Measurements from ENCODE around the gene ARSK.

Gene ARSK, protein sequence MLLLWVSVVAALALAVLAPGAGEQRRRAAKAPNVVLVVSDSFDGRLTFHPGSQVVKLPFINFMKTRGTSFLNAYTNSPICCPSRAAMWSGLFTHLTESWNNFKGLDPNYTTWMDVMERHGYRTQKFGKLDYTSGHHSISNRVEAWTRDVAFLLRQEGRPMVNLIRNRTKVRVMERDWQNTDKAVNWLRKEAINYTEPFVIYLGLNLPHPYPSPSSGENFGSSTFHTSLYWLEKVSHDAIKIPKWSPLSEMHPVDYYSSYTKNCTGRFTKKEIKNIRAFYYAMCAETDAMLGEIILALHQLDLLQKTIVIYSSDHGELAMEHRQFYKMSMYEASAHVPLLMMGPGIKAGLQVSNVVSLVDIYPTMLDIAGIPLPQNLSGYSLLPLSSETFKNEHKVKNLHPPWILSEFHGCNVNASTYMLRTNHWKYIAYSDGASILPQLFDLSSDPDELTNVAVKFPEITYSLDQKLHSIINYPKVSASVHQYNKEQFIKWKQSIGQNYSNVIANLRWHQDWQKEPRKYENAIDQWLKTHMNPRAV

GRCh38 chr5:95554647-95555548, at the start of gene ARSK, which contains the start of gene SKIC3:
Gene ARSK (plus strand): TSS chr5:95555101. CDS start chr5:95555279, 178 bp downstream.
Gene SKIC3 (minus strand): TSS chr5:95554977. CDS start chr5:95547150, 7,827 bp downstream.
- intact Hi-C loops (cut with DNase I) = loop anchor here (10.0 kb wide), 2 partner anchors 90 to 280 kb away; partner anchors contain the start of gene RFESD
- DNase-seq = peak; percentile 87 to 98 (median 95)

GRCh38 chr5:95508550-95508949, 46.4 kb upstream of the ARSK start:
- no peak for DNase-seq
- intact Hi-C loops (cut with DNase I) = no loop called here

- no peak for DNase-seq
- intact Hi-C loops (cut with DNase I) = no loop called here
These were observed 43.3 kb upstream of the ARSK start for GRCh38 chr5:95511606-95512005.

DNA sequence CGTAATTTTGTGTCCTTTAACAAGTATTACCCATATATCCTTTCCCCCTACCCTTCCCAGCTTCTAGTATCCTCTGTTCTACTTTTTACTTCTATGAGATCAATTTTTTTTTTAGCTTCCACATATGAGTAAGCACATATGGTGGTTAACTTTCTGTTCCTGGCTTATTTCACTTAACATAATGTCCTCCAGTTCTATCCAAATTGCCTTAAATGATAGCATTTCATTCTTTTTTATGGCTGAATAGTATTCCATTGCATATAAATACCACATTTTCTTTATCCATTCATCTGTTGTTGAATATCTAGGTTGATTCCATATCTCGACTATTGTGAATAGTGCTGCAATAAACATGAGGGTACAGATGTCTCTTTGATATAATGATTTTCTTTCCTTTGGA, 36.5 kb upstream of the ARSK start:
- DNase-seq = no peak
- intact Hi-C loops (cut with DNase I) = no loop called here

GRCh38 chr5:95519151-95519550, 35.8 kb upstream of the ARSK start:
- DNase-seq = no peak

GRCh38 chr5:95519681-95520080, 35.2 kb upstream of the ARSK start:
- intact Hi-C loops (cut with DNase I) = no loop called here
- no peak for DNase-seq

More at GRCh38 chr5:95519151-95519550, 35.8 kb upstream of the ARSK start:
- intact Hi-C loops (cut with DNase I) = no loop called here

- intact Hi-C loops (cut with DNase I) = no loop called here
- no peak for DNase-seq
These were observed 34.7 kb upstream of the ARSK start for GRCh38 chr5:95520206-95520605.

GRCh38 chr5:95524423-95524822, 30.5 kb upstream of the ARSK start:
- intact Hi-C loops (cut with DNase I) = no loop called here
- DNase-seq = no peak

DNA sequence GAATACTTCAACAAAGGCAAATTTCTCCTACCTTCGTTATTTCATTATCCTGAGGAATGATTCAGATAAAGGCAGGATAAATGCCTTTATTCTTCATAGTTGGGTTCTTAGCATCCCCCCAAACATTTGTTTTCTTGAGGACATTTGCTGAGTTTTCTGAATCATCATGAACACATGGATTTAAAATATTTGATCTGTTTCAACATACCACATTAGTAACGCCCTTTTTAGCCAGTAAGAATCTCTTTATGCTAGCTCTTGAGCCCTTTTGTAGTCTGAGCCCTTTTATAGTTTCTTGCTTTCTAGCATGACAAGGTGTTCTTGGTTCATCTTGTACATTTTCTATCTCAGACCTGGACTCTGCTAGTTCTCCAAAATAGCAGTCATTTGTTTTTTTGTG, 28.0 kb upstream of the ARSK start:
- DNase-seq = no peak
- intact Hi-C loops (cut with DNase I) = no loop called here

GRCh38 chr5:95528565-95528964, 26.3 kb upstream of the ARSK start:
- intact Hi-C loops (cut with DNase I) = no loop called here

GRCh38 chr5:95530416-95530815, 24.5 kb upstream of the ARSK start:
- DNase-seq = peak in 27 of 42 donors; percentile 0 to 77 (median 37)
- intact Hi-C loops (cut with DNase I) = no loop called here

More at GRCh38 chr5:95528565-95528964, 26.3 kb upstream of the ARSK start:
- no peak for DNase-seq

DNA sequence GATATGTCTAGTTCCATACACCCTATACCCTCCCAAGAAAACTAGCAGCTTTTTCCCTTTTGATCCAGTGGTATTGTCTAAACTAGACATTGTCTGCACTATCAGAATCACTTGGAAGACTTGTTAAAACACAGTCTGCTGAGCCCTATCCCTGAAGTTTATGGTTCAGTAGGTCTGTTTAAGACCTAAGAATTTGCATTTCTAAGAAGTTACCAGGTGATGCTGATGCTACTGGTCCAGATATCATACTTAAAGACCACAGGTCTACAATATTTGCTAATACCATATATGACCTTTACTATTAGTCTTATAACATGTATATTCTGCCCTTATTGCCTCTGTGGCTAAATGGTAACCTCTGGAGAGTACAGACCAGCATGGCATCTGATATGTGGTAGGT, 23.4 kb upstream of the ARSK start:
- DNase-seq = no peak
- intact Hi-C loops (cut with DNase I) = no loop called here

DNA sequence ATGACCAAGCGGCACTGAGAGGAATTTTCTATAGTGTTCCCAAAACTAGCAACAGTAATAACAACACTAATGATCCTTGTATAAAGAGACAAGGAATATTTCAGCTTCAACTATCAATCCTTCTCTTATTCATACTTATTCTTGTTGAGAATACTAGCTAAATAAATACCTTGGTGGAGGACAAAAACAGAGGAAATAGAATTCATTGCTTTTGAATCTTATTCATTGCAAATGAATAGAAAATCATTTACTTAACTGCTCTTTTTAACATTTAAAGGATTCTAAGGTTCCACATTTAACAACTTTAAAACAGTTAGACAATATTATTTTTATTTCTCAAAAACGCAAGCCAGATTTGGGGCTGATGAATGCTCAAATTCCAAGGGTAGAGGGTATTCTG, 22.5 kb upstream of the ARSK start:
- no peak for DNase-seq
- intact Hi-C loops (cut with DNase I) = no loop called here

- DNase-seq = no peak
- intact Hi-C loops (cut with DNase I) = no loop called here
These were observed 21.8 kb upstream of the ARSK start for GRCh38 chr5:95533106-95533505.

DNA sequence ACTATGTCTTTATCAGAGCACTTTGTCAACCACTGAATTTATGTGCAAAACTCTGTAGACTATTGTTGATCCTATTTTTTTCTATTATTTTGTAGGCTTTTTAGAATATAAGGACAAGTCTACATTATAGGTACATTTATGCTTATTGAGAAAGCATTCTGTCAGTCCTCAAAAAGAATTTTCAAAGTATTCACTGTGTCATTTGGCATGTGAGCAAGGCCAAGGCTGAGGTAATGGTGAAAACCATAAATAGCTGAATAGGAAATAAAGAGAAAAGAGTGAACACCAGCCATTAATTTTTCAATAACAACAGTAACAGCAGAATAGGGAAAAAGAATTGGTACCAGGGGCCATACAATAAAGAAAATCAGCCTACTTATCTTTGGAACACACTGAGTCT, 21.1 kb upstream of the ARSK start:
- DNase-seq = no peak
- intact Hi-C loops (cut with DNase I) = no loop called here

DNA sequence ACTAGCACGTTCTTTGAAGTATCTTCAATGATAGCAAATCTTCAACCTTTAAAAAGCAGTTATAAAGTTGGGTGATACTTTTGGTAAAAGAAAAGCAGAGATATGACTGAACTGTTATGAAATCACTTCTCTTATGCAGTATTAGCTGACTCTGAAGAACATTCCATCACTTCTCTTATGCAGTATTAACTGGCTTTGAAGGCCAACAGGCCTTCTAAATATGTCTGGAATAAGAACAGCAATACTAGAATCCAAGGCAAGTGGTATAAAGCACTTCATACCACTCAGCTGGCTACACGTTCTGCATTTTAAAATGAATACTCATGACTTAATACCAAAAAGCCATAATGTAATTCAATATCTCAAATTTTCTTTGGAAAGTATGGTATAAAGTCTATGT, 17.4 kb upstream of the ARSK start:
- intact Hi-C loops (cut with DNase I) = no loop called here
- DNase-seq = no peak

- DNase-seq = no peak
- intact Hi-C loops (cut with DNase I) = no loop called here
These were observed 11.7 kb upstream of the ARSK start for GRCh38 chr5:95543017-95543705.

GRCh38 chr5:95549030-95549429, 5.9 kb upstream of the ARSK start:
- DNase-seq = no peak
- intact Hi-C loops (cut with DNase I) = no loop called here

DNA sequence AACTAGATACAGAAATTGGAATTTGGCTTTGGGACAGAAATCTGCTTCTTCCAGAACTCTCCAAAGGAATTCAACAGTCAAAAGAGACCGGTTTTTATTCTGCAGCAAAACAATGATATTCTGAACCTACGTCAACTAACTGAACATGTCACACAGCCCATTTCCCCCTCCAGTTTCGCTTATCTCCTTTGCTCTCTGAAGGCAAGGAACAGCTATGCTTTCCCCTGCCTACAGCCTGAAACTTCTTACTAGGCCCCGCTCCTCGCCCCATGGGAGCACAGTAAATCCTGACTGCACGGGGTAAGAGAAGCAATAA, 612 bp upstream of the ARSK start:
- DNase-seq = no peak
- intact Hi-C loops (cut with DNase I) = loop anchor here (10.0 kb wide), 2 partner anchors 91 to 281 kb away; partner anchors contain the start of gene RFESD
